Peyer's patch (tissue), 4 donors: Measurements from ENCODE around the gene BRD3.

Source experiments
- POLR2A ChIP-seq, 2 donors: fragments of 450-650 bp; IDR thresholded peaks; one replicate each; pipeline ENCODE4 v1.5.1; 2017; ENCODE audit warnings: antibody characterized with exemption in 2 of 2, mild to moderate bottlenecking in 2 of 2, moderate library complexity in 2 of 2
- TF ChIP-seq, protein P1 (sequence below), 6 experiments: fragments of 450-650 bp in 4 of 6; fragments of 200-600 bp in 2 of 6; sonication (generic) in 1 of 6; IDR thresholded peaks; one replicate each; pipeline ENCODE4 v1.5.1; 2017 to 2019; ENCODE audit warnings: antibody characterized with exemption in 6 of 6, mild to moderate bottlenecking in 3 of 6, moderate library complexity in 1 of 6

DNA sequence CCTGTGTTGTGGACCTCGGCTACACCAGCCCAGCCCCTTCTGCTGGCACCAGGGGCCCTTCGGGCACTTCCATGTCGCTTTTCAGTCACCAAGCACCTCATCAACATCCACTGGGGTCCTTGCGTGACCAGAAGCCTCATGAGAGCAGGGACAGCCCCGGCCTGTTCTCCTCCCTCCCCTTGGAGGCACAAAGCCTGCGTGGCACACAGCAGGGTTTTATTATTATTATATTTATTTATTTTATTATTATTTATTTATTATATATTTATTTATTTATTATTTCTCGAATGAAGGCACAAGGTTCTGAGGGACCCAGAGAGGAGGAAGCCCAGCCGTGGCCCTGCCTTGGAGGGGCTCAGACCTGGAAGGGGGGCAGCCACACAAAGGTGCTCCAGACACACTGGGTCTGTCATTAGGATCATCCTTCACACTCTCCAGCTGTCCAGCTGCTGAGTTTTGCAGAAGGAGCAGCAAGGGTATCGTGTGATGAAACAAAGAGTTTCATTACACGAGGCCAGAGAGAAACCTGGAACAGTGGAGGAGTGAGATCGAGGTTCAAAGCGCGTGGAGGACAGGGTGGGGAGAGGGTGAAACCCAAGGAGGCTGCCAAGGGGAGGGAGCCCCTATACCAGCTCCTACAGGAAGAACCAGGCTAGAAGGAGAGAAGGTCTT lies 80.9 kb downstream of the BRD3 start:
- TF ChIP-seq, protein P1, sequence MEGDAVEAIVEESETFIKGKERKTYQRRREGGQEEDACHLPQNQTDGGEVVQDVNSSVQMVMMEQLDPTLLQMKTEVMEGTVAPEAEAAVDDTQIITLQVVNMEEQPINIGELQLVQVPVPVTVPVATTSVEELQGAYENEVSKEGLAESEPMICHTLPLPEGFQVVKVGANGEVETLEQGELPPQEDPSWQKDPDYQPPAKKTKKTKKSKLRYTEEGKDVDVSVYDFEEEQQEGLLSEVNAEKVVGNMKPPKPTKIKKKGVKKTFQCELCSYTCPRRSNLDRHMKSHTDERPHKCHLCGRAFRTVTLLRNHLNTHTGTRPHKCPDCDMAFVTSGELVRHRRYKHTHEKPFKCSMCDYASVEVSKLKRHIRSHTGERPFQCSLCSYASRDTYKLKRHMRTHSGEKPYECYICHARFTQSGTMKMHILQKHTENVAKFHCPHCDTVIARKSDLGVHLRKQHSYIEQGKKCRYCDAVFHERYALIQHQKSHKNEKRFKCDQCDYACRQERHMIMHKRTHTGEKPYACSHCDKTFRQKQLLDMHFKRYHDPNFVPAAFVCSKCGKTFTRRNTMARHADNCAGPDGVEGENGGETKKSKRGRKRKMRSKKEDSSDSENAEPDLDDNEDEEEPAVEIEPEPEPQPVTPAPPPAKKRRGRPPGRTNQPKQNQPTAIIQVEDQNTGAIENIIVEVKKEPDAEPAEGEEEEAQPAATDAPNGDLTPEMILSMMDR (IDR thresholded peaks at IDR 0.05) = no peak
- no peak for TF ChIP-seq POLR2A (IDR thresholded peaks at IDR 0.05)
